ENCODE measurements around the gene DEPDC1.

DNA sequence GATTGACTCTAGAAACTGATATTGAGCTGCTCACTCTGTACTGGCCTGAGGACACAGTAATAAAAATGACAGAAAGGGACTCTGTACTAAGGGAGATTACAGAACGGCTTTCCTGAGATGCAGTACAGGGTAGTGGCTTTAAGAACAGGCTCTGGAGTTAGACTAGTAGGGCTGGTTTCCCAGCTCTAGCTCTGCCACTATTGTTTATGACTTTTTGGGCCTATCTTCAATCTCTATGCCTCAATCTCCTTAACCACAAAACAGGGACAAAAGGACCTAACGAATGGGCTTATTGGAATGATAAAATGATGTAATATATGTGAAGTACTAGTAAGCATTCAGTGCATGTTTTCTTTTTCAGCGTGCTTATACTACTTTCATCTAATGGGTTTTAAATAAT is 1.4 kb downstream of the DEPDC1 start:
- TF ChIP-seq EZH2phosphoT487 (IDR thresholded peaks at IDR 0.05; ENCODE audit: low read depth): no peak
- TF ChIP-seq, protein P1, sequence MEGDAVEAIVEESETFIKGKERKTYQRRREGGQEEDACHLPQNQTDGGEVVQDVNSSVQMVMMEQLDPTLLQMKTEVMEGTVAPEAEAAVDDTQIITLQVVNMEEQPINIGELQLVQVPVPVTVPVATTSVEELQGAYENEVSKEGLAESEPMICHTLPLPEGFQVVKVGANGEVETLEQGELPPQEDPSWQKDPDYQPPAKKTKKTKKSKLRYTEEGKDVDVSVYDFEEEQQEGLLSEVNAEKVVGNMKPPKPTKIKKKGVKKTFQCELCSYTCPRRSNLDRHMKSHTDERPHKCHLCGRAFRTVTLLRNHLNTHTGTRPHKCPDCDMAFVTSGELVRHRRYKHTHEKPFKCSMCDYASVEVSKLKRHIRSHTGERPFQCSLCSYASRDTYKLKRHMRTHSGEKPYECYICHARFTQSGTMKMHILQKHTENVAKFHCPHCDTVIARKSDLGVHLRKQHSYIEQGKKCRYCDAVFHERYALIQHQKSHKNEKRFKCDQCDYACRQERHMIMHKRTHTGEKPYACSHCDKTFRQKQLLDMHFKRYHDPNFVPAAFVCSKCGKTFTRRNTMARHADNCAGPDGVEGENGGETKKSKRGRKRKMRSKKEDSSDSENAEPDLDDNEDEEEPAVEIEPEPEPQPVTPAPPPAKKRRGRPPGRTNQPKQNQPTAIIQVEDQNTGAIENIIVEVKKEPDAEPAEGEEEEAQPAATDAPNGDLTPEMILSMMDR (IDR thresholded peaks at IDR 0.05; ENCODE audit: low read depth, low read length): no peak
